Chondrocyte (in vitro differentiated cells): ENCODE measurements around the gene CFL2. TPM values are rescaled to one million over a fixed set of nuclear protein-coding genes. Genes with fewer than 3 reads are reported as not detected.

ENCODE experiments used
- DNase-seq: peaks from one replicate; pipeline ENCODE4 v3.0.0; 2021; ENCODE audit warnings: mixed read lengths, low spot score
- H3K27ac Mint-ChIP-seq: one replicate; pipeline ENCODE4 v1.8.0; 2021; ENCODE audit warnings: mild to moderate bottlenecking, moderate library complexity, mixed read lengths; ENCODE audit not compliant: unreplicated experiment
- H3K27me3 Mint-ChIP-seq: 2 replicates; pipeline ENCODE4 v1.8.0; 2021; ENCODE audit warnings: low read depth, mixed read lengths
- H3K36me3 Mint-ChIP-seq: 2 replicates; pipeline ENCODE4 v1.8.0; 2021; ENCODE audit warnings: low read depth, mixed read lengths
- H3K4me1 Mint-ChIP-seq: 2 replicates; pipeline ENCODE4 v1.8.0; 2021; ENCODE audit warnings: low read depth, mild to moderate bottlenecking, mixed read lengths
- H3K4me3 Mint-ChIP-seq: one replicate; pipeline ENCODE4 v1.8.0; 2021; ENCODE audit warnings: mild to moderate bottlenecking, moderate library complexity, mixed read lengths; ENCODE audit not compliant: unreplicated experiment
- H3K9me3 Mint-ChIP-seq: 2 replicates; pipeline ENCODE4 v1.8.0; 2021; ENCODE audit warnings: low read depth, mixed read lengths
- total RNA-seq: library from RNA; stranded (reverse); gene quantifications from 3 replicates; pipeline ENCODE4 v1.2.1, GENCODE V29; 2021
- TF ChIP-seq, protein P1 (sequence below): fragments of 200-600 bp; sonication (generic); IDR thresholded peaks from 2 replicates; pipeline ENCODE4 v1.5.0; 2021; ENCODE audit warnings: antibody characterized with exemption, mild to moderate bottlenecking, moderate library complexity

CFL2 gene
- total RNA-seq, 1 donor from 2014 or later = 84.5 TPM

DNA sequence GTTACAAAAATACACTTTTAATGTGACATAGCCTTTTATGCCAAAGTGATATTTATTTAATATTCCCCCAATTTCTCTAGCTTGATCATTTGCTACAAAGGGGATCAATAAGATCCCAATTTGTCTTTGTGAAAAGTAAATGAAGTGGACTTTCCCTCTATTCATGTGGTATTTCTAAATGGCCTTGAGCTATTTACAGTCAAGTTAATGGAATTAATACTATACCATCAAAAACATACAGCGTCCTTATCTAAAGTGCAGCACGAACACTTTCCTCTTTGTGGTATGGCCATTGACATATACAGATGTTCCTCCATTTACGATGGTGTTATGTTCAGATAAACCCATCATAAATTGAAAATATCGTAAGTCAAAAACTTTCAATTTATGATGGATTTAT, 23.2 kb downstream of the CFL2 start:
- DNase-seq = no peak
- no peak overlapping the region for H3K4me3 Mint-ChIP-seq
- H3K27ac Mint-ChIP-seq = no peak overlapping the region
- H3K36me3 Mint-ChIP-seq = no peaks in the 10 kb centered on the region
- H3K4me1 Mint-ChIP-seq = peaks cover 9% of the 10 kb centered on the region
- H3K27me3 Mint-ChIP-seq = no peaks in the 10 kb centered on the region
- no peaks in the 10 kb centered on the region for H3K9me3 Mint-ChIP-seq
- TF ChIP-seq, protein P1, sequence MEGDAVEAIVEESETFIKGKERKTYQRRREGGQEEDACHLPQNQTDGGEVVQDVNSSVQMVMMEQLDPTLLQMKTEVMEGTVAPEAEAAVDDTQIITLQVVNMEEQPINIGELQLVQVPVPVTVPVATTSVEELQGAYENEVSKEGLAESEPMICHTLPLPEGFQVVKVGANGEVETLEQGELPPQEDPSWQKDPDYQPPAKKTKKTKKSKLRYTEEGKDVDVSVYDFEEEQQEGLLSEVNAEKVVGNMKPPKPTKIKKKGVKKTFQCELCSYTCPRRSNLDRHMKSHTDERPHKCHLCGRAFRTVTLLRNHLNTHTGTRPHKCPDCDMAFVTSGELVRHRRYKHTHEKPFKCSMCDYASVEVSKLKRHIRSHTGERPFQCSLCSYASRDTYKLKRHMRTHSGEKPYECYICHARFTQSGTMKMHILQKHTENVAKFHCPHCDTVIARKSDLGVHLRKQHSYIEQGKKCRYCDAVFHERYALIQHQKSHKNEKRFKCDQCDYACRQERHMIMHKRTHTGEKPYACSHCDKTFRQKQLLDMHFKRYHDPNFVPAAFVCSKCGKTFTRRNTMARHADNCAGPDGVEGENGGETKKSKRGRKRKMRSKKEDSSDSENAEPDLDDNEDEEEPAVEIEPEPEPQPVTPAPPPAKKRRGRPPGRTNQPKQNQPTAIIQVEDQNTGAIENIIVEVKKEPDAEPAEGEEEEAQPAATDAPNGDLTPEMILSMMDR = no peak

DNA sequence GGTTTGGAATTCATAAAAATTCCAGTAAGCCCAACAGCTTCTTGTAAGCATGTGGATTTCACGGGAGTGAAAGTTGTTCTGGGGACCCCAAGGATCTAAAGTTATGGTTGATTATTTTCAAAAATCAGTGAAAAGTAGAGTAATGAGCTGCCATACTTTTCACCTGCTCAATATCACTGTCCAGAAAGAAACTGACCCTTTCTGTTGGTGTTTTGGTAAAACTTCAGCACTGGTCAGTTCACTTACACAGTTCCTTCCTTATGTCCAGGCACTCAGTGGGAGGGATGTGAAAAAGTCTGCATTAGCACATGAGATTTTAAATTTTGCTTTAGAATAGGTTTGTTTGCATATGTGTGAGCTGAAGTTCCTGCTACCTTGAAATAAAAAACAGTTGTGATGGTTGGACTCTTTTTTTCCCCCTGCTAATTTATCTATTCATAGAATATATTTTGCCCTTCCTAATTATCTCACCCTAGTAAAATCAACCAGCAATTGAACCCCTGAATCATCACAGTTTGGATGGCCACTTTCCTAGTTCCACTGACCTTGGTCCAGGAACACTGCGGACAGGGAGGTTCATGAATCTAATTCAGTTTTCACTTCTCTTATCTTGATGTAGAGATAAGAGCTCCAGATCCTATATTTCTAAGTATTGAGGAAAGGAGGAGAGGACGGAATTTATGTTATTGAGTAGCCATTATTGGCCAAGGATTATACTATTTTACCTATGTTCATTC, 25.8 kb downstream of the CFL2 start:
- TF ChIP-seq, protein P1 = no peak
- Mint-ChIP-seq H3K27ac (no peak overlapping the region), H3K9me3 (no peaks in the 10 kb centered on the region), H3K4me1 (peaks cover 9% of the 10 kb centered on the region), H3K27me3 (no peaks in the 10 kb centered on the region), H3K4me3 (no peak overlapping the region), H3K36me3 (no peaks in the 10 kb centered on the region)
- DNase-seq = no peak

DNA sequence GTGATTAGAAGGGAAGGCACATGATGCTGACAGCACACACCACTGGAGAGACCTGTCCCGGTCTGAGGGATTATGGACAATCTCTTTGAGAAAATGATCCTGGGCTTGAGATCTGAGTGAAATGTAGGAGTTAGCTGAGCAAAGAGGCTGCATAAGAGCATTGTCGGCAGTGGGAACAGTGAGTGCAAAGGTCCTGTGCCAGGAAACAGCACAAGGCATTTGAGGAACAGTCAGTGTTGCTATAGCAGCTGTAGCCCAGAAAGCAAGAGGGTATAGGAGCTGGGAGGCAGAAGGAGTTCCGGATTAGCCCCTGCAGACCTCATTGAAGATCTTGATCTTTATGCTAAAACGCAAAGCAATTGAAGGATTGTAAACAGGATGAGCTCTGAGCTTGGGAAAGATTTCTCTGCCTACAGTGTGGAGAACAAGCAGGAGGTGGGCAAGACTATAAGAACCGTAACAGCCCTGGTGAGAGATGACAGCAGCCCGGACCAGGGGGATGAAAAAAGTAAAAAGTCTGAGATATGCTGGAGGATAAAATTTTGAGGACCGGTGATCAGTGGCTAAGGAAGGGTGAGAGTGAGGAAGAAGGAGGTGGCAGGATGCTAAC, 28.5 kb downstream of the CFL2 start:
- no peaks in the 10 kb centered on the region for H3K4me1 Mint-ChIP-seq
- TF ChIP-seq, protein P1 = no peak
- no peak overlapping the region for H3K4me3 Mint-ChIP-seq
- H3K9me3 Mint-ChIP-seq = no peaks in the 10 kb centered on the region
- H3K27ac Mint-ChIP-seq = no peak overlapping the region
- DNase-seq = no peak
- no peaks in the 10 kb centered on the region for H3K27me3 Mint-ChIP-seq
- no peaks in the 10 kb centered on the region for H3K36me3 Mint-ChIP-seq

DNA sequence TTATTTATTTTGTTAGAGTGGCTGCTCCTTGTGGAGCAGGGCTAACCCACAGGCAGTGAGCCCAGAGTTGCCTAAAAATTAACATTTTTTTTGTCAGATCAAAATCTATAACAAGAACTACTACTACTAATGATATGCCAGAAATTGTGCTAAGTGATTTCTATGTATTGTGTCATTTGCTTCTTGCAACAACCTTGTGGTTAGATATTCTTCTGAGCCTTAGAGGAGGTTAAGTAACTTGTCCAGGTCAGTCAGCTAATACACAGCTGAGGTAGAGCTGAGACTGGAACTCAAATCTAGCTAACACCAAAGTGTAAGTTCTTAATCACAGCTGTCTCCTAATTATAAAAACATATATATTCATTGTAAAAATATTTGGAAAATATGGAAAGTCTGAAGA, 29.8 kb downstream of the CFL2 start:
- no peaks in the 10 kb centered on the region for H3K27me3 Mint-ChIP-seq
- H3K36me3 Mint-ChIP-seq = no peaks in the 10 kb centered on the region
- TF ChIP-seq, protein P1 = no peak
- DNase-seq = no peak
- no peak overlapping the region for H3K4me3 Mint-ChIP-seq
- no peak overlapping the region for H3K27ac Mint-ChIP-seq
- H3K4me1 Mint-ChIP-seq = no peaks in the 10 kb centered on the region
- no peaks in the 10 kb centered on the region for H3K9me3 Mint-ChIP-seq

DNA sequence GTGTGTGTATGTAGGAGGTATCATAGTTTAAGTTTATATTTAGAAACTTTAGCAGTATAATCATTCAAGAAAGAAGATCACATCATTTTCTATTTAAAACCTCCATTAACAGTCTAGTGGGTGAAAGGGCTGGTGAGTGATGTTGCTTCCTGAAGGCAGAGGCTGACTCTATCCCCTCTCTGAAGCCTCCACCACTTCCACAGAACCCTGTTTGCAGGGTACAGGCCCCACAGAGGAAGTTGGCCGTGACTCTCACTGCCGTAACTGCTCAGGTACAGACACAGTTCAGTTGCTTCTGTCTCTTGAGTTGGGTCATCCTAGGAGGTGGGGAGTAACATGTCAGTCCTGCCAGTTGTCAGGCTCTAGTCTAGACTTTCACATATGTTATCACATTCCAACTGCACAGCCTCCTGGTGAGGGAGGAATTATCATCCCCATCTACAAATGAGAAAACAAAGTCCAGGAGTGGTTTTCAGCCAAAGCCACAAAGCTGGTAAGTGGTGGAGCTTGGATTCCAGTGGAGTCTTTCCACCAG, 31.5 kb downstream of the CFL2 start:
- no peak overlapping the region for H3K4me3 Mint-ChIP-seq
- H3K27me3 Mint-ChIP-seq = no peaks in the 10 kb centered on the region
- TF ChIP-seq, protein P1 = no peak
- H3K9me3 Mint-ChIP-seq = no peaks in the 10 kb centered on the region
- H3K4me1 Mint-ChIP-seq = peaks cover 8% of the 10 kb centered on the region
- no peaks in the 10 kb centered on the region for H3K36me3 Mint-ChIP-seq
- no peak for DNase-seq
- no peak overlapping the region for H3K27ac Mint-ChIP-seq
